SK-N-SH treated with all-trans-retinoic acid at 6 μM for 48 hours (cell line): ENCODE data around the gene ASTN2.

Experiments
- ATAC-seq: fragments of 200-7000 bp; cut with Tn5 transposase; 3 replicates; pipeline ENCODE4 v1.9.1; 2020; ENCODE audit warnings: mild to moderate bottlenecking, moderate library complexity
- ARNTL ChIP-seq: fragments of 450-650 bp; formaldehyde crosslinking; IDR thresholded peaks from 2 replicates; pipeline ENCODE4 v1.5.0; 2020; ENCODE audit warnings: low read depth, mild to moderate bottlenecking, moderate library complexity, borderline replicate concordance
- BACH2 ChIP-seq: fragments of 250-450 bp; sonication (Bioruptor Pico); IDR thresholded peaks from 2 replicates; pipeline ENCODE4 v1.9.0; 2021; ENCODE audit warnings: mild to moderate bottlenecking, borderline replicate concordance
- ESRRG ChIP-seq: fragments of 250-450 bp; sonication (Bioruptor Pico); IDR thresholded peaks from 2 replicates; pipeline ENCODE4 v1.6.1; 2021; ENCODE audit warnings: mild to moderate bottlenecking
- GLIS3 ChIP-seq: fragments of 250-450 bp; sonication (Bioruptor Pico); IDR thresholded peaks from 2 replicates; pipeline ENCODE4 v1.5.0; 2020; ENCODE audit warnings: mild to moderate bottlenecking, moderate library complexity
- ISL1 ChIP-seq: fragments of 250-450 bp; sonication (Bioruptor Pico); IDR thresholded peaks from 2 replicates; pipeline ENCODE4 v2.1.2; 2022; ENCODE audit warnings: mild to moderate bottlenecking, moderate library complexity
- OSR1 ChIP-seq: fragments of 250-450 bp; sonication (Bioruptor Pico); IDR thresholded peaks from 2 replicates; pipeline ENCODE4 v1.8.0; 2022; ENCODE audit warnings: moderate library complexity, mild to moderate bottlenecking, inconsistent platforms
- PPARA ChIP-seq: fragments of 250-450 bp; sonication (Bioruptor Pico); IDR thresholded peaks from 2 replicates; pipeline ENCODE4 v1.5.0; 2020; ENCODE audit warnings: mild to moderate bottlenecking, borderline replicate concordance
- RARB ChIP-seq: fragments of 250-450 bp; sonication (Bioruptor Pico); IDR thresholded peaks from 2 replicates; pipeline ENCODE4 v1.8.0; 2021; ENCODE audit warnings: mild to moderate bottlenecking, moderate library complexity
- SNAI2 ChIP-seq: fragments of 250-450 bp; sonication (Bioruptor Pico); IDR thresholded peaks from 2 replicates; pipeline ENCODE4 v1.5.0; 2020; ENCODE audit warnings: mild to moderate bottlenecking, moderate library complexity
- TCF4 ChIP-seq: fragments of 250-450 bp; sonication (Bioruptor Pico); IDR thresholded peaks from 2 replicates; pipeline ENCODE4 v1.8.0; 2021; ENCODE audit warnings: mild to moderate bottlenecking, moderate library complexity, borderline replicate concordance
- ZC3H10 ChIP-seq: fragments of 250-450 bp; sonication (Bioruptor Pico); IDR thresholded peaks from 2 replicates; pipeline ENCODE4 v1.5.1; 2021; ENCODE audit warnings: mild to moderate bottlenecking, moderate library complexity
- ZFP3 ChIP-seq: fragments of 250-450 bp; sonication (Bioruptor Pico); IDR thresholded peaks from 2 replicates; pipeline ENCODE4 v1.5.0; 2020; ENCODE audit warnings: mild to moderate bottlenecking, moderate library complexity
- ZFP30 ChIP-seq: fragments of 450-650 bp; formaldehyde crosslinking; IDR thresholded peaks from 2 replicates; pipeline ENCODE4 v1.5.0; 2022; ENCODE audit warnings: mild to moderate bottlenecking, moderate library complexity
- ZNF565 ChIP-seq: fragments of 450-650 bp; formaldehyde crosslinking; conservative IDR thresholded peaks from 2 replicates; pipeline ENCODE4 v1.5.0; 2020; ENCODE audit warnings: low read depth, mild to moderate bottlenecking, moderate library complexity
- ZNF70 ChIP-seq: fragments of 450-650 bp; formaldehyde crosslinking; IDR thresholded peaks from 2 replicates; pipeline ENCODE4 v1.5.0; 2020; ENCODE audit warnings: mild to moderate bottlenecking, moderate library complexity
- ZNF8 ChIP-seq: fragments of 450-650 bp; formaldehyde crosslinking; IDR thresholded peaks from 2 replicates; pipeline ENCODE4 v1.5.0; 2020; ENCODE audit warnings: mild to moderate bottlenecking, moderate library complexity
- TF ChIP-seq, protein P1 (sequence below): fragments of 250-450 bp; sonication (Bioruptor Pico); IDR thresholded peaks from 2 replicates; pipeline ENCODE4 v1.8.0; 2020; ENCODE audit warnings: mild to moderate bottlenecking, moderate library complexity, borderline replicate concordance
- TF ChIP-seq, protein P2 (sequence below): fragments of 250-450 bp; sonication (Bioruptor Pico); IDR thresholded peaks from 2 replicates; pipeline ENCODE4 v1.5.0; 2020; ENCODE audit warnings: mild to moderate bottlenecking, moderate library complexity
- TF ChIP-seq, protein P3 (sequence below): fragments of 250-450 bp; sonication (Bioruptor Pico); IDR thresholded peaks from 2 replicates; pipeline ENCODE4 v1.8.0; 2021; ENCODE audit warnings: low read depth, mild to moderate bottlenecking, moderate library complexity, borderline replicate concordance

ASTN2 gene

DNA sequence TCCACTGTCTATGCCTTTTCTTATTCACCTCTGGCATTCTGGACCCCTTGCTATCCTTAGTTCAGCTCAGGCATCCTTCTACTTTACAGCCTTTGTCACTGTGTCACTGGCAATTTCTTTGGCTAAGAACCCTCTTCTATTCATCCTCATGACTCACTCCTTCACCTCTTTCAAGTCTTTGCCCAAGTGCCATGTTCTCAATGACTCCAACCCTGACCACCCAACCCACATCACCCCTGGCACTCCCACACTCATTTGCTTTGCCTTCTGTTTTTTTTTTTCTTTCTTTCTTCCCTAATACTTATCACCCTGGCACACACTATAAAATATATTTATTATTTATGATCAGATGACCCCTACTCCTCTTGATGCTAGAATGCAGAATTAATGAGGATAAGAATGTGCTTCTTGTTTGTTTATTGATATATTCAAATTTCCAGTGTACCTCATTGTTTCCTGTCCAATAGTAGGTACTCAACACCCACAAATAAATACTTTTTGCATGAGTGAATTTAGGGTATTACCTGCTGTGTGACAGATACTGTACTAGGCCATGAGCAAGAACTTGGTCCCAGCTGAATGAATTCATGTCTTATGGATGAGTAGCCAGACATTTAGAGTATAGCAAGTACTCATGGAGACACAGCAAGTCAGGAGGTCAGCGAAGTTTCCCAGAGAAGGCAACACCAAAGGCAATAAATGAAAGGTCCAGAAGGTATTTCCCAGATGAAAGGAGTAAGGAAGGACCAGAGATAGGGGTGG, 1025.1 kb downstream of the ASTN2 start:
- TF ChIP-seq OSR1 (CRISPR knock-in tag) (no peak), ZFP30 (CRISPR knock-in tag) (no peak), PPARA (CRISPR knock-in tag) (no peak), ISL1 (no peak), ZNF8 (CRISPR knock-in tag) (no peak), ARNTL (CRISPR knock-in tag) (no peak), RARB (CRISPR knock-in tag) (no peak), SNAI2 (CRISPR knock-in tag) (no peak), ESRRG (CRISPR knock-in tag) (no peak), BACH2 (CRISPR knock-in tag) (no peak)
- TF ChIP-seq, protein P1, sequence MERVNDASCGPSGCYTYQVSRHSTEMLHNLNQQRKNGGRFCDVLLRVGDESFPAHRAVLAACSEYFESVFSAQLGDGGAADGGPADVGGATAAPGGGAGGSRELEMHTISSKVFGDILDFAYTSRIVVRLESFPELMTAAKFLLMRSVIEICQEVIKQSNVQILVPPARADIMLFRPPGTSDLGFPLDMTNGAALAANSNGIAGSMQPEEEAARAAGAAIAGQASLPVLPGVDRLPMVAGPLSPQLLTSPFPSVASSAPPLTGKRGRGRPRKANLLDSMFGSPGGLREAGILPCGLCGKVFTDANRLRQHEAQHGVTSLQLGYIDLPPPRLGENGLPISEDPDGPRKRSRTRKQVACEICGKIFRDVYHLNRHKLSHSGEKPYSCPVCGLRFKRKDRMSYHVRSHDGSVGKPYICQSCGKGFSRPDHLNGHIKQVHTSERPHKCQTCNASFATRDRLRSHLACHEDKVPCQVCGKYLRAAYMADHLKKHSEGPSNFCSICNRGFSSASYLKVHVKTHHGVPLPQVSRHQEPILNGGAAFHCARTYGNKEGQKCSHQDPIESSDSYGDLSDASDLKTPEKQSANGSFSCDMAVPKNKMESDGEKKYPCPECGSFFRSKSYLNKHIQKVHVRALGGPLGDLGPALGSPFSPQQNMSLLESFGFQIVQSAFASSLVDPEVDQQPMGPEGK (CRISPR knock-in tag) = no peak
- TF ChIP-seq, protein P2, sequence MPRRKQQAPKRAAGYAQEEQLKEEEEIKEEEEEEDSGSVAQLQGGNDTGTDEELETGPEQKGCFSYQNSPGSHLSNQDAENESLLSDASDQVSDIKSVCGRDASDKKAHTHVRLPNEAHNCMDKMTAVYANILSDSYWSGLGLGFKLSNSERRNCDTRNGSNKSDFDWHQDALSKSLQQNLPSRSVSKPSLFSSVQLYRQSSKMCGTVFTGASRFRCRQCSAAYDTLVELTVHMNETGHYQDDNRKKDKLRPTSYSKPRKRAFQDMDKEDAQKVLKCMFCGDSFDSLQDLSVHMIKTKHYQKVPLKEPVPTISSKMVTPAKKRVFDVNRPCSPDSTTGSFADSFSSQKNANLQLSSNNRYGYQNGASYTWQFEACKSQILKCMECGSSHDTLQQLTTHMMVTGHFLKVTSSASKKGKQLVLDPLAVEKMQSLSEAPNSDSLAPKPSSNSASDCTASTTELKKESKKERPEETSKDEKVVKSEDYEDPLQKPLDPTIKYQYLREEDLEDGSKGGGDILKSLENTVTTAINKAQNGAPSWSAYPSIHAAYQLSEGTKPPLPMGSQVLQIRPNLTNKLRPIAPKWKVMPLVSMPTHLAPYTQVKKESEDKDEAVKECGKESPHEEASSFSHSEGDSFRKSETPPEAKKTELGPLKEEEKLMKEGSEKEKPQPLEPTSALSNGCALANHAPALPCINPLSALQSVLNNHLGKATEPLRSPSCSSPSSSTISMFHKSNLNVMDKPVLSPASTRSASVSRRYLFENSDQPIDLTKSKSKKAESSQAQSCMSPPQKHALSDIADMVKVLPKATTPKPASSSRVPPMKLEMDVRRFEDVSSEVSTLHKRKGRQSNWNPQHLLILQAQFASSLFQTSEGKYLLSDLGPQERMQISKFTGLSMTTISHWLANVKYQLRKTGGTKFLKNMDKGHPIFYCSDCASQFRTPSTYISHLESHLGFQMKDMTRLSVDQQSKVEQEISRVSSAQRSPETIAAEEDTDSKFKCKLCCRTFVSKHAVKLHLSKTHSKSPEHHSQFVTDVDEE (CRISPR knock-in tag) = no peak
- TF ChIP-seq, protein P3, sequence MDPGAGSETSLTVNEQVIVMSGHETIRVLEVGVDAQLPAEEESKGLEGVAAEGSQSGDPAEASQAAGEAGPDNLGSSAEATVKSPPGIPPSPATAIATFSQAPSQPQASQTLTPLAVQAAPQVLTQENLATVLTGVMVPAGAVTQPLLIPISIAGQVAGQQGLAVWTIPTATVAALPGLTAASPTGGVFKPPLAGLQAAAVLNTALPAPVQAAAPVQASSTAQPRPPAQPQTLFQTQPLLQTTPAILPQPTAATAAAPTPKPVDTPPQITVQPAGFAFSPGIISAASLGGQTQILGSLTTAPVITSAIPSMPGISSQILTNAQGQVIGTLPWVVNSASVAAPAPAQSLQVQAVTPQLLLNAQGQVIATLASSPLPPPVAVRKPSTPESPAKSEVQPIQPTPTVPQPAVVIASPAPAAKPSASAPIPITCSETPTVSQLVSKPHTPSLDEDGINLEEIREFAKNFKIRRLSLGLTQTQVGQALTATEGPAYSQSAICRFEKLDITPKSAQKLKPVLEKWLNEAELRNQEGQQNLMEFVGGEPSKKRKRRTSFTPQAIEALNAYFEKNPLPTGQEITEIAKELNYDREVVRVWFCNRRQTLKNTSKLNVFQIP (CRISPR knock-in tag) = no peak
- no peak for ATAC-seq

DNA sequence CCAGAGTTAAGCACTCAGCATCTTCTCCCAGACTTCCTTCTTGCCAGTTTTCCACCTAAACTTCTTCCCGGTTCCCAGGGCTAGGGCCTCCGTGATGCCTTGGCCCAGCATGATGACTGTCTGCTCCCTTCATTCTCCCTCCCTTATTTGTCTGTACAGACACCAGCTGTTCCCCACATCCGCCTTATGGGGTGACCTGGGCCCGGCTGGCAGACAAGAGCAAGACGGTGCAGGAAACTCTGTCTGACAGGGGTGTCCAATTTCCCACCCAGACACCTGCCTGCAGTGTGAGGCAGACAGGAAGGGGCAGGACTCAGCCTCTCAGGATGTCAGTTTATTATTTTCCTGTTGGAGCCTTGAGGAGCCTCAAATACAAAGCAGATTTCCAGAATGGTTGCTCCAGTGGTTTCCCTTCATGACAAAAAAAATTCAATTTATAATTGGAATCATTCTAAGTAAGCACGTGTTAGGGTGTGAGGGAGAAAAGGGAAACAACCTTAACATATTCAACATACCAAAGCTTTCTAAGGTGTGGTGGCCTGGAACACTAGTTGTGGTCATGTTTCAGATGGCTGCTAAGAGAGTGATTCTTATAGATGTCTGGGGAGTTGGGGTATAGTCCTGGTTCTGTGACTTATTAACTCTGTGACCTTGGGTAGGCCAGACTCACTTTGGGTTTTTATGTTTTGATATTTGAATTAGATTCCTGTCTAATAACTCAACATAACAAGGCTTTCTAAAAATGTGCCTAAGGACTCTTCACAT, 1026.7 kb downstream of the ASTN2 start:
- no peak for ATAC-seq
- TF ChIP-seq ZNF70 (CRISPR knock-in tag) (no peak), ZFP3 (CRISPR knock-in tag) (no peak), OSR1 (CRISPR knock-in tag) (no peak)

DNA sequence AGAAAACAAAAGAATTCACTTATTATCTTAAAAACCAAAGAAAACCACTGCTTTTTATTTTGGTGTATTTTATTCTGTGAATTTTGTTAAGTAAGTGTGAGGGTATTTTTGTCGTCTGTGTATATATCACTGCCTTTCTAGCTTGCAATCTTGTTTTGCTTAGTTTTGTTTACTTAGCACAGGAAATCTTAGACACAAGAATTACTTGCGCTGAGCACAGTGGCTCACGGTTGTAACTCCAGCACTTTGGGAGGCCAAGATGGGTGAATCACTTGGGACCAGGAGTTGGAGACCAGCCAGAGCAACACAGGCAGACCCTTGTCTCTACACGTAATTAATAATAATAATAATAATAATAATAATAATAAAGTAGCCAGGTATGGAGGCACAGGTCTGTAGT, 1030.9 kb downstream of the ASTN2 start:
- TF ChIP-seq ZFP30 (CRISPR knock-in tag) (no peak), ESRRG (CRISPR knock-in tag) (no peak), TCF4 (CRISPR knock-in tag) (no peak), GLIS3 (no peak), ZNF565 (no peak), PPARA (CRISPR knock-in tag) (no peak), ZFP3 (CRISPR knock-in tag) (no peak), ZC3H10 (CRISPR knock-in tag) (no peak), OSR1 (CRISPR knock-in tag) (no peak), ARNTL (CRISPR knock-in tag) (no peak), BACH2 (CRISPR knock-in tag) (no peak)
- TF ChIP-seq, protein P3 (CRISPR knock-in tag) = no peak
- ATAC-seq = no peak
